GM23338 (cell line): ENCODE results near the gene PLEKHG4B. TPM values are rescaled to one million over a fixed set of nuclear protein-coding genes. Genes with fewer than 3 reads are reported as not detected.

Experiments
- ATAC-seq: fragments of 200-7000 bp; cut with Tn5 transposase; 3 replicates; pipeline ENCODE4 v1.9.1; 2020
- DNase-seq: peaks from one replicate; pipeline ENCODE4 v3.0.0-alpha.2; 2015; ENCODE audit warnings: low spot score
- H2AFZ ChIP-seq: fragments of 200-600 bp; sonication (generic); 2 replicates; pipeline ENCODE4 v1.8.0; 2016; ENCODE audit warnings: antibody characterized with exemption, mild to moderate bottlenecking, moderate library complexity
- H3F3A ChIP-seq: fragments of 200-600 bp; sonication (generic); replicated peaks from 2 replicates; pipeline ENCODE4 v1.8.0; 2017; ENCODE audit warnings: antibody characterized with exemption, mixed run types, low read depth
- H3K27ac ChIP-seq: fragments of 200-600 bp; sonication (generic); 2 replicates; pipeline ENCODE4 v1.6.1; 2016; ENCODE audit warnings: low read depth
- H3K27me3 ChIP-seq: fragments of 200-600 bp; sonication (generic); 2 replicates; pipeline ENCODE4 v1.8.0; 2016; ENCODE audit warnings: mild to moderate bottlenecking, mixed run types, moderate library complexity; ENCODE audit not compliant: insufficient read depth
- H3K36me3 ChIP-seq: fragments of 200-600 bp; sonication (generic); 2 replicates; pipeline ENCODE4 v1.8.0; 2016; ENCODE audit warnings: mild to moderate bottlenecking; ENCODE audit not compliant: insufficient read depth
- H3K4me1 ChIP-seq: fragments of 200-600 bp; sonication (generic); 2 replicates; pipeline ENCODE4 v1.8.0; 2016; ENCODE audit warnings: mild to moderate bottlenecking, moderate library complexity; ENCODE audit not compliant: insufficient read depth
- H3K4me2 ChIP-seq: fragments of 200-600 bp; sonication (generic); 2 replicates; pipeline ENCODE4 v1.7.1; 2017; ENCODE audit warnings: mixed run types
- H3K4me3 ChIP-seq: fragments of 200-600 bp; sonication (generic); 2 replicates; pipeline ENCODE4 v1.6.1; 2016; ENCODE audit warnings: mixed run types
- H3K79me2 ChIP-seq: fragments of 200-600 bp; sonication (generic); replicated peaks from 2 replicates; pipeline ENCODE4 v1.8.0; 2017; ENCODE audit warnings: mild to moderate bottlenecking; ENCODE audit not compliant: insufficient read depth
- H3K9me2 ChIP-seq: fragments of 200-600 bp; sonication (generic); 2 replicates; pipeline ENCODE4 v1.8.0; 2017; ENCODE audit not compliant: insufficient read depth
- H4K20me1 ChIP-seq: fragments of 200-600 bp; sonication (generic); replicated peaks from 2 replicates; pipeline ENCODE4 v1.8.0; 2017; ENCODE audit warnings: mild to moderate bottlenecking; ENCODE audit not compliant: insufficient read depth
- H3K27ac Mint-ChIP-seq: 2 replicates; pipeline ENCODE4 v1.8.0; 2020; ENCODE audit warnings: inconsistent platforms, mild to moderate bottlenecking, moderate library complexity, mixed read lengths
- H3K27me3 Mint-ChIP-seq: 3 replicates; pipeline ENCODE4 v1.8.0; 2022; ENCODE audit warnings: low read depth, mild to moderate bottlenecking, moderate library complexity, mixed read lengths, inconsistent platforms; ENCODE audit not compliant: insufficient read depth, poor library complexity
- H3K36me3 Mint-ChIP-seq: 3 replicates; pipeline ENCODE4 v1.8.0; 2021; ENCODE audit warnings: low read depth, mild to moderate bottlenecking, inconsistent platforms, moderate library complexity, mixed read lengths
- H3K4me1 Mint-ChIP-seq: 3 replicates; pipeline ENCODE4 v1.8.0; 2020; ENCODE audit warnings: mild to moderate bottlenecking, inconsistent platforms, mixed read lengths
- H3K4me3 Mint-ChIP-seq: 3 replicates; pipeline ENCODE4 v1.8.0; 2021; ENCODE audit warnings: moderate library complexity, mild to moderate bottlenecking, inconsistent platforms, mixed read lengths
- H3K9me3 Mint-ChIP-seq: 3 replicates; pipeline ENCODE4 v1.8.0; 2020; ENCODE audit warnings: moderate library complexity, mild to moderate bottlenecking, inconsistent platforms, mixed read lengths
- CREB1 ChIP-seq: fragments of 250-450 bp; sonication (Bioruptor Pico); IDR thresholded peaks from 2 replicates; pipeline ENCODE4 v1.5.0; 2020; ENCODE audit warnings: low read depth, mild to moderate bottlenecking, moderate library complexity
- CTCF ChIP-seq, 2 experiments: fragments of 200-600 bp in 1 of 2; sonication (generic) in 1 of 2; conservative IDR thresholded peaks; 2 replicates each; pipeline versions ENCODE4 v1.5.1 to v1.6.1; 2016 to 2017; ENCODE audit warnings: antibody characterized with exemption in 2 of 2, low read depth in 2 of 2, mild to moderate bottlenecking in 2 of 2, moderate library complexity in 1 of 2
- EZH2 ChIP-seq: fragments of 200-600 bp; sonication (generic); IDR thresholded peaks from one replicate; pipeline ENCODE4 v1.8.0; 2017; ENCODE audit warnings: antibody characterized with exemption, mild to moderate bottlenecking, low read depth; ENCODE audit not compliant: unreplicated experiment
- JUNB ChIP-seq: IDR thresholded peaks from one replicate; pipeline ENCODE4 v1.6.1; 2016; ENCODE audit warnings: antibody characterized with exemption; ENCODE audit not compliant: unreplicated experiment
- POLR2AphosphoS5 ChIP-seq: IDR thresholded peaks from 2 replicates; pipeline ENCODE4 v1.6.1; 2016; ENCODE audit warnings: antibody characterized with exemption, low read depth
- REST ChIP-seq: IDR thresholded peaks from one replicate; pipeline ENCODE4 v1.6.1; 2018; ENCODE audit warnings: antibody characterized with exemption; ENCODE audit not compliant: unreplicated experiment
- STAT1 ChIP-seq: IDR thresholded peaks from one replicate; pipeline ENCODE4 v1.6.1; 2016; ENCODE audit warnings: antibody characterized with exemption; ENCODE audit not compliant: unreplicated experiment
- polyA plus RNA-seq: library from polyadenylated mRNA; unstranded; fragments of >200 nt; fragmentation: Nextera tagmentation; extraction: Ambion mirVana; gene quantifications from 2 replicates; pipeline ENCODE4 v1.2.1, GENCODE V29; 2016
- total RNA-seq: library from RNA; depleted of rRNA; stranded (reverse); fragments of >200 nt; shearing (Covaris generic); gene quantifications from 2 replicates; pipeline ENCODE4 v1.2.3, GENCODE V29; 2014

PLEKHG4B gene
- total and polyA plus RNA-seq, 2 experiments from 2014 or later: 33.5 to 54.8 TPM

DNA sequence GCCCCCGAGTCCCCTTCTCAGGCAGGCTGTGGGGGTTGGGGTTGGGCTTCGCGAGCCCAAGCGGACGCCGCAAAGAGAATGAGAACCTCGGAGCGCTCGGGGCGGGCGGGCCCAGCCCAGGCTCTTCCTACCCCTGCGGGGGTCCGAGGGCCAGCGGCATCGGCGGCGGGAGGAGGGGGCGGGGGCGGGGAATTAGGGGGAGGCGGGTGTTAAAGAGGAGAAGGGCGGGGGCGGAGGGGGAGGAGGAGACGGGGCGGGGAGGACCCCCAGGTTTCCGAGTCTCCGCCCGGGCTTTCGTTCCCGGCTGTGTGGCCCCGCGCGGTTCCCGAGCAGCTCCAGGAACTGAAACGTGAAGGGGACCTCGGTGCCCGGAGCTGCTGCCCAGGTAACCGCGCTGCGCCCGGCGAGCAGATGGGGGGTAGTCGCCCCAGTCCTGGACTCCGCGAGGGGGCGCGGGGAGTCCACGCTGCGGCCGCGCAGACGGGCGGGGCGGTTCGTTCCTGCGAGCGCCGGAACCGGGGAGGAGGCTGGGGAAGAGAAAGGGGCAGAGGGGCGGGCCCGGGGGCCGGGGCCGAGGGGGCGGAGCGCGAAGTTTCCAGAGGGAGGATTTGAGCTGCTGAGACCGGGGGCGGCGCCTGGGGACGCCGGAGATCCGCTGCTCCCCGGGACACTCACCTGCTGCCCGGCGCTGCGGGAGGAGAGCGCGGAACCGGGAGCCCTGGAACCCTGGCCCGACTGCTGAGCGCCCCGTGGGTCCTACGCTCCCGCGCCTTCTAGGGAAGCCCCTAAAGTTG, 38.4 kb upstream of the PLEKHG4B start:
- Histone ChIP-seq H3K36me3 (no peaks in the 10 kb centered on the region), H3K4me2 (peak overlapping the region; percentile 97), H3K27ac (0 out of 2 replicates have a peak overlapping the region, but pooled peaks have one; percentile 80), H4K20me1 (peaks cover 17% of the 10 kb centered on the region), H2AFZ (peak overlapping the region; percentile 66; the same call in 1 of the 2 replicates), H3K4me1 (peaks cover 22% of the 10 kb centered on the region; the same call in 1 of the 2 replicates), H3K9me2 (no peaks in the 10 kb centered on the region), H3K27me3 (peaks cover 55% of the 10 kb centered on the region), H3F3A (peaks cover 4% of the 10 kb centered on the region), H3K4me3 (peak overlapping the region; percentile 76), H3K79me2 (no peaks in the 10 kb centered on the region; the same call in 1 of the 2 replicates)
- H3K27me3 Mint-ChIP-seq: peaks cover 30% of the 10 kb centered on the region
- H3K27ac Mint-ChIP-seq: no peak overlapping the region
- TF ChIP-seq CTCF (conservative IDR thresholded peaks at IDR 0.05; ENCODE audit: low read depth in 2 of 2) (peak in 1 of 2 experiments; percentile 30; a peak in 2 of 4 replicates), POLR2AphosphoS5 (peak; percentile 62), EZH2 (no peak), REST (peak; percentile 8), STAT1 (no peak), CREB1 (CRISPR knock-in tag) (no peak), JUNB (no peak)
- H3K36me3 Mint-ChIP-seq: peaks cover 3% of the 10 kb centered on the region; the same call in 1 of the 3 replicates
- ATAC-seq (peak; percentile 78), DNase-seq (peak; percentile 94)
- H3K4me1 Mint-ChIP-seq: peaks cover 28% of the 10 kb centered on the region
- peak overlapping the region; percentile 82 for H3K4me3 Mint-ChIP-seq
- H3K9me3 Mint-ChIP-seq: no peaks in the 10 kb centered on the region; the same call in 2 of the 3 replicates

GRCh38 chr5:54175-54730, 37.7 kb upstream of the PLEKHG4B start:
- Histone ChIP-seq H2AFZ (no peak overlapping the region), H3K4me1 (peaks cover 22% of the 10 kb centered on the region; the same call in 1 of the 2 replicates), H3K79me2 (no peaks in the 10 kb centered on the region; the same call in 1 of the 2 replicates), H4K20me1 (peaks cover 21% of the 10 kb centered on the region), H3K27me3 (peaks cover 48% of the 10 kb centered on the region), H3K4me2 (peak overlapping the region; percentile 97), H3K27ac (no peak overlapping the region), H3K4me3 (peak overlapping the region; percentile 76), H3F3A (peaks cover 4% of the 10 kb centered on the region), H3K9me2 (no peaks in the 10 kb centered on the region), H3K36me3 (no peaks in the 10 kb centered on the region)
- peak overlapping the region; percentile 82 for H3K4me3 Mint-ChIP-seq
- no peak for DNase-seq
- H3K9me3 Mint-ChIP-seq: no peaks in the 10 kb centered on the region
- H3K36me3 Mint-ChIP-seq: peaks cover 6% of the 10 kb centered on the region; the same call in 1 of the 3 replicates
- TF ChIP-seq JUNB (no peak), CTCF (conservative IDR thresholded peaks at IDR 0.05; ENCODE audit: low read depth in 2 of 2) (peak in 1 of 2 experiments; percentile 28; a peak in 2 of 4 replicates)
- H3K27ac Mint-ChIP-seq: no peak overlapping the region
- ATAC-seq: no peak
- peaks cover 28% of the 10 kb centered on the region for H3K4me1 Mint-ChIP-seq
- H3K27me3 Mint-ChIP-seq: peaks cover 30% of the 10 kb centered on the region
